Skeletal muscle cell (primary cell): Measurements from ENCODE around the gene SMAD2.
"Not testable (repeated sequence)": the region's sequence is repeated elsewhere in the genome, so short reads cannot be mapped to it uniquely, and the experiment has no call there.

Experiments
- DNase-seq: peaks from one replicate; pipeline ENCODE4 v3.0.0-alpha.2; 2010; ENCODE audit warnings: low read depth
- H3K4me3 ChIP-seq: 2 replicates; pipeline ENCODE4 v1.5.1; 2011; ENCODE audit warnings: low read depth, mild to moderate bottlenecking, control low read depth, low read length, moderate library complexity

The SMAD2 gene

DNA sequence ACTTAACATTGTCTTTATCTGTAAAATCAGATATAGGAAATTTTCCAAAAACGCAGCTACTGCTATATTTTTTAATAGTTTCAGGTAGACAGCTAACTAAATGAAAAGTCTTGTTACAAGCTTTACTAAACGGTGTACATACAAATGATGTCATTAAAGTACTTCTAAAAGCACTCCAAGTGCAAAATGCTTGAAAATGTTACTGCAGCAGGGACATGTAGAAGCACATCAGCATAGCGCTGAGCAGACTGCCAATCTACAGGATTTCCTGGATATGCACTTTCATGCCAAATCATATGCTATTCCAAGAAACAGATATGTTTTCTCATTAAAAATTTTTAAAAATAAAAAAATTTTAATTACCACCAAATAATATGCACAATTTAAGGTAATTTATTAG lies 61.7 kb downstream of the SMAD2 start:
- H3K4me3 ChIP-seq = no peak overlapping the region
- DNase-seq = no peak

DNA sequence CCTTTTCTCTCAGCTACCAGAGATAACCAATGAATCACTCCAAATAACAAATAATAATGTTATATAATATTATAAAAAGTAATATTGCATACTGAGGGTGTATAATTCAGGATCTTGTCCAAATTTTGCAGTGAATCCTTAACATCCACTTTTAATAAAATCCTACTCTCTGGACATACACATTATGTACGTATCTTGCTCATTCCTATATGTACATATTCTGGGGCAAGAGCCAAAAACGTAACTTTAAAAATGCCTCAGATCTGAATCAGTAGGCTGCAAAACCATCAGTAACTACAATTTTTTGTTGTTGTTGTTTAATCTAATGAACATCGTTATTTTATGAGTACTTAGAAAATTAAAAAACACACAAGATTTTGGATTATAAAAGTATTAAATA lies 65.3 kb downstream of the SMAD2 start:
- DNase-seq = no peak
- H3K4me3 ChIP-seq = no peak overlapping the region

GRCh38 chr18:47863041-47863440 lies 67.4 kb downstream of the SMAD2 start:
- no peak overlapping the region for H3K4me3 ChIP-seq
- no peak for DNase-seq

DNA sequence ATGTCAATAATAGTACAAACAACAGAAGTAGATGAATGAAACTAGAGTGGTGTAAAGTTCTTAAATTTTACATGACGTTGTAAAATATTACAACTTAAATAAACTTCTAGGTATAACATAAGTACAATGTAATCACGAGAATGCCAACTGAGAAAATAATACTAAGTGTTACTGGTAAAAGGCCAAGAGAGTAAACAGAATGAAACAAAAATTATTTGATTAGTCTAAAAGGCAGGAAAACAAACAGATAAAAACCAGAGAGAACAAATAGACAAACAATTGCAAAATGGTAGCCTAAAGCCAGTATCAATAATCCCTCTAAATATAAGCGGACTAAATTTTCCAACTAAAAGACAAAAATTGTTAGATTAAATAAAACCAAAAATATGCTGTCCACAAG lies 71.9 kb downstream of the SMAD2 start:
- H3K4me3 ChIP-seq = no peak overlapping the region
- DNase-seq = no peak

GRCh38 chr18:47847635-47848034 lies 82.8 kb downstream of the SMAD2 start:
- no peak overlapping the region for H3K4me3 ChIP-seq
- DNase-seq = no peak

DNA sequence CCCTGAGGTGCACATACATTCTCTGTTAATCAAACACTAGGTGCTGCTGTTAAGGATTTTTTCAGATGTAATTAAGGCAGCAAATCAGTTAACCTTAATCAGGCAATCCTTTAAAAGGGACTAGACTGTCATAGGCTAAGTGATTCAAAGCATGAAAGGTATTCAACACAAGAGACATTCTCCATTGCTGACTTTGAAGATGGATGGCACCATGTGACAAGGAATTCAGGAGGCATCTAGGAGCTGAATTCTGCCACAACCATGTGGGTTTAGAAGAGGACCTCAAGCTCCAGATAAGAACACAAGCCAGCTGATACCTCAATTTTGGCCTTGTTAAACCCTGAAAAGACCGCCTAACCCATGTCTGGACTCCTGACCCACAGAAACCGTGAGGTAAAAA lies 84.0 kb downstream of the SMAD2 start:
- DNase-seq = no peak
- no peak overlapping the region for H3K4me3 ChIP-seq

DNA sequence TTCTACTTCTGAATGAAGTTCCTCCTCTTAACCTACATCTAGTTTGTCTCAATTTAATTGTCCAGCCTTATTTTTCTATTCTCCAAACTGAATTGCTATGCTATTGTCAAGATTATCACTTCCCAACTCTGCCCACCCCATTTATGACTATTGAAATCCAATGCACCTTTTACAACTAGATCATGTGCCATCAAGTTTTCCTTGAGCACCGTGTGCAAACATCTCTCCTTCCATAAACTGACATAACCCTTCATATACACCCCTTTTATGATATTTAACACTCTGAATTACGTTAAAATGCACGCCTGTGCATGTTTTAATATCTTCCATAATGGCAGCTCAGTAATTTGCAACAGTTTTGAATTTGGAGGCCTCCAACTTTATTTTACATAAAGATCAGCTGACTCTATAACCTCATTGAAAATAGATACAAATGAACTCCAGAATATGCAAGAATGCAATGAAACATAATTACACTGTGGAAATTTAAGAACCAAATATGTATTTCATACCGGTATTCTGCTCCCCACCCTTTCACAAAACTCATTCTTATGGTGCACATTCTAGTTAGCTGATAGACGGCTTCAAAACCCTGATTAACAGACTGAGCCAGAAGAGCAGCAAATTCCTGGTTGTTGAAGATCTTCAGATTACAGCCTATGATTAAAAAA lies 85.5 kb downstream of the SMAD2 start:
- no peak for DNase-seq
- H3K4me3 ChIP-seq = no peak overlapping the region

DNA sequence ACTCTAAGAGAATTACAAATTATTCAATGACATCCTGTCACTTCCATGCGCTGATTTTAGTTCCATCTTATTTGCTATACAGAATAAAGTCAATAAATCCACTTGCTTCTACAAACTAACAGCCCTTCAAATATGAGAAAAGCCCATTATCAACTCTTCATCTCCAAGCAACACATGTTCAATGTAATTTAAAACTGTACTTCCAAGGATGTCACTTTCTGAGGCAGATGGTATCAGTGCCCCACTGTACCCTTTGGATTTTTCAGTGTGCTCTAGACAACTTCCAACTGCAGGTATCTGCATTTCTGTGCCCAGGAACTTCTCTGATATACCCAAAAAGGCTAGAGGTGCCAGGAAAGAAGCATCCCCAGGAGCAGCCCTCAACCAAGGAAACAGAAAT lies 87.6 kb downstream of the SMAD2 start:
- no peak overlapping the region for H3K4me3 ChIP-seq

DNA sequence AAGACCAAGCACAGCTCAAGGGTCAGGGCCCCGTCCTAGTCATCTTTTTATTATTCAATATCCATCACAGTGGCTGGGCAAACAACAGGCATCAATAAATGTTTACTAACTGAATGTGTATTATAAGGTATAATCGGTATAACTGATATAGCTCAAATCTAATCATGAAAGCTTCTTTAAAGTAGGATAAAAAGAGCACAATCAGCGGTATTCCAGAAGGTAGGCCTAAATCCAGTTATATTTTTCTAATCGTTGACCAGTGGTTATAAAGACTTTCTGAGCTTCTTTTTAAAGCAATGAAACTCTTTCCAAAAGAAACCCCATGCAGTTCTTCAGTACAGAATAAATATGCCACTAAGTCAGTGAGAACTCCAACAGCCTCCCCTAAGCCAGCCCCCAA lies 92.1 kb downstream of the SMAD2 start:
- no peak overlapping the region for H3K4me3 ChIP-seq
- DNase-seq = no peak

More for the DNA sequence above, 87.6 kb downstream of the SMAD2 start:
- DNase-seq = no peak

- H3K4me3 ChIP-seq = no peak overlapping the region
- DNase-seq = no peak
These were observed 98.1 kb downstream of the SMAD2 start for GRCh38 chr18:47832348-47832747.

DNA sequence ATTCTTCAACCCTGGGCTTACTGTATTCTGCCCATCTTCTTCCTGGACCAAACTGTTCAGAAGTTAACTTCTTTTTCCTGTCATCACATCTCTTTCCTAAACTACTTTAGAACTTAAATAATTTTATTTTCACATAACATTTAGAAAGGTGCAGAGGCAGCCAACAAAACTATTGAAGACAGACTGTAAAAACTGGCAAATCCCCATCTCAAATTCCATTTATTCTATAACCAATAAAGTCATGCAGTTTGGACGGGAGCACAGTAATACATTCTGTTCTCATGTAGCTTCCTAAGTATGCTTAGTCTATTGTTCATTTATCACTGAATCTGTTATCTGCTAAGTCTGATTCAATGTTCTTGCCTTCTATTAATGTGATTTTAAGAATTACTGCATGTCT lies 99.1 kb downstream of the SMAD2 start:
- no peak overlapping the region for H3K4me3 ChIP-seq
- no peak for DNase-seq

DNA sequence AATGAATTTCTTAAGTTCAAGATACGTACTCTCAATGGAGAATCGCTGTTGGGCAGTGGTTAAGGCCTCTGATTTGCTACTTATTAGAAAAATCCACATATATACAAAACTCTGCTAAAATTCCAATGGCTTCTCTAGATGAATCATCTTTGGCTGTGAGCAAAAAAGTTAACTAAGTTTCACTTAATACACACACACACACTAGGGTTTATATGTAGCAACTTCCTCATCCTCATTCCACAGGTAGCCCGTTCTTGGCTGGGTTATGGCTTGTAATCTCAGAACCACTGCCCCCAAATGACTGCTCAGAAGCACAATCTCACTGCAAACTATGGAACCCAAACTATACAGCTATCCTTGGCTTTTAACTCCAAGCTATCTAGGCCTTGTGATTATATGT lies 99.7 kb downstream of the SMAD2 start:
- H3K4me3 ChIP-seq = no peak overlapping the region
- DNase-seq = no peak

DNA sequence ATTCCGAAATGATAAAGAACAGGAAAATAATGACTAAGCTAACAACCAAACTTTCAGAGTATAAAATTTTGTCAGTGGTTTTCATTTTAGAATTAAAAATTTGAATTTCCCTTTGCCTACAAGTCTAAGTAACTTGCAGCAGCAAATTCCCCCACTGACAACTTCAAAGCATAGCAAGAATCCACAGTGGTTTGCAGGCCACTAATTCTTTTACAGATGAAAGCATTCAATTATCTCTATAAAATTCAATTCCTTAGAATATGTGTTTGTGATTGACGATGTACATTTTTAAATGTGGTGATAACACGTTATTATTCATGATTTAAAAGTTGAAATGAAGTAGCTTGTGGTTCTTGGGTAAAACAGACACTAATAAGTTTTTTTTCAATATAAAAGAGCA lies 100.6 kb downstream of the SMAD2 start:
- no peak for DNase-seq
- no peak overlapping the region for H3K4me3 ChIP-seq

- not testable (repeated sequence) for H3K4me3 ChIP-seq, DNase-seq
These were observed 102.4 kb downstream of the SMAD2 start for GRCh38 chr18:47828031-47828430.

GRCh38 chr18:47826157-47827074 lies 104.0 kb downstream of the SMAD2 start:
- H3K4me3 ChIP-seq = no peak overlapping the region
- no peak for DNase-seq

- no peak overlapping the region for H3K4me3 ChIP-seq
- DNase-seq = no peak
These were observed 109.1 kb downstream of the SMAD2 start for GRCh38 chr18:47821314-47821713.

DNA sequence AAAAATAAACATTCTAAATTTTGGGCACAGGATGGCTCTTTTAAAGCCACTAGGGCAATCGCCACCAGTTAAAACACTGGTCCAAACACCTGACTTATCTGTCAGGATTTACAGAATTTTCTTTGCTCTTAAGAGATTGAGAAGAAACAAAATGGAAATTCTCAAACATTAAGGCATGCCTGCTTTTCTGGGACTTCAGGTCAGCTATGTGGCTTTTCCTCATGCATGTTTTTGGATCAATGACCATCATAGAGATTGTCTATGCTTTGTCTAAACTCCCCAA lies 112.7 kb downstream of the SMAD2 start:
- no peak overlapping the region for H3K4me3 ChIP-seq
- no peak for DNase-seq

DNA sequence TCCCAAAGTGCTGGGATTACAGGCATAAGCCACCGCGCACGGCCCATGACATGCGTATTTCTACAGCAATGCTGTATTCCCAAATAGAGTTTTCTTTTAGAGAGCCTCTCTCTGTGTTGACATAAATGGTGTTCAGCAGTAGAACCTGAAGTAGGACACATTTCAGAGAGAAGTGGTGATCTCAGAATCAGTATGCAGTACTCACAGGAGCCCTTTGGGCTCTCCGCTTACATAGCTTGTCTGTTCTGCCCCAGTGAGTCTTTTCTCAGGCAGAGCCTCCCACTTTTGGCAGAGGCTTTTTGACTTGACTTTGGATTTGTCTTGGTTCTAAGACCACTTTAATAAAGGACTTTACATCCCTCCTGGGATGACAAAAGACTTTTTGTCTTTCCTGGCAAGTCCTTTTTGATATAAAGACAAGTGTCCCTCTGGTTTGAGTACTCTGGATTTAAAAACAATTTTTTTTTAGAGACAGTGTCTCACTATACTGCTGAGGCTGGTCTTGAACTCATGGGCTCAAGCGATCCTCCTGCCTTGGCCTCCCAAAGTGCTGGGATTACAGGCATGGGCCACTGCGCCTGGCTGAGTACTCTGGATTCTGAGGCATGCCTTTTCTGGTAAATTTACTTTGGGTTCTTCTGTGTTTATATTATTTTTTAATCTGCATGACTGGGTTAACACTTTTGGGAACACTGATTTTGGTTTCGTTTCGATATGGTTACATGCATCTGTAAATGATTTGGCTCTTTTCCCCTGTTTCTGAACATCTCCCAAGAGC lies 113.3 kb downstream of the SMAD2 start:
- H3K4me3 ChIP-seq = no peak overlapping the region
- DNase-seq = no peak

- DNase-seq = no peak
- no peak overlapping the region for H3K4me3 ChIP-seq
These were observed 114.8 kb downstream of the SMAD2 start for GRCh38 chr18:47815486-47816270.

- no peak overlapping the region for H3K4me3 ChIP-seq
- no peak for DNase-seq
These were observed 121.0 kb downstream of the SMAD2 start for GRCh38 chr18:47809420-47809819.
